H9 (cell line): ENCODE measurements around the gene CAPG. TPM values are rescaled to one million over a fixed set of nuclear protein-coding genes. Genes with fewer than 3 reads are reported as not detected.

Experiments
- DNase-seq: peaks from one replicate; pipeline ENCODE4 v3.0.0-alpha.2; 2017
- H2AFZ ChIP-seq: one replicate; pipeline ENCODE4 v1.6.1; 2013; ENCODE audit warnings: mild to moderate bottlenecking, low read length, control low read depth, moderate library complexity
- H2AK5ac ChIP-seq: 2 replicates; pipeline ENCODE4 v1.6.1; 2013; ENCODE audit warnings: low read length, control low read depth, mixed read lengths; ENCODE audit not compliant: insufficient read length
- H2BK120ac ChIP-seq: one replicate; pipeline ENCODE4 v1.6.1; 2013; ENCODE audit warnings: low read depth, mild to moderate bottlenecking, low read length, control low read depth, inconsistent platforms; ENCODE audit not compliant: poor library complexity, severe bottlenecking
- H2BK12ac ChIP-seq: 2 replicates; pipeline ENCODE4 v1.6.1; 2013; ENCODE audit warnings: low read length, control low read depth, mixed read lengths, low read depth; ENCODE audit not compliant: insufficient read length
- H2BK15ac ChIP-seq: 2 replicates; pipeline ENCODE4 v1.6.1; 2013; ENCODE audit warnings: low read depth, low read length, control low read depth
- H2BK20ac ChIP-seq: one replicate; pipeline ENCODE4 v1.6.1; 2013; ENCODE audit warnings: low read depth, mild to moderate bottlenecking, low read length, control low read depth, inconsistent platforms; ENCODE audit not compliant: poor library complexity, severe bottlenecking
- H2BK5ac ChIP-seq: 2 replicates; pipeline ENCODE4 v1.6.1; 2013; ENCODE audit warnings: low read length, control low read depth, mixed read lengths; ENCODE audit not compliant: insufficient read length
- H3K14ac ChIP-seq: 2 replicates; pipeline ENCODE4 v1.6.1; 2013; ENCODE audit warnings: low read length, control low read depth; ENCODE audit not compliant: insufficient read depth
- H3K18ac ChIP-seq: 2 replicates; pipeline ENCODE4 v1.6.1; 2013; ENCODE audit warnings: low read depth, mild to moderate bottlenecking, mixed read lengths, low read length, control low read depth; ENCODE audit not compliant: insufficient read length
- H3K23ac ChIP-seq: 2 replicates; pipeline ENCODE4 v1.6.1; 2013; ENCODE audit warnings: low read length, control low read depth, mixed read lengths, low read depth; ENCODE audit not compliant: insufficient read length
- H3K23me2 ChIP-seq: 2 replicates; pipeline ENCODE4 v1.6.1; 2013; ENCODE audit warnings: low read depth, mild to moderate bottlenecking, mixed read lengths, low read length, control low read depth; ENCODE audit not compliant: insufficient read length, poor library complexity, severe bottlenecking
- H3K27ac ChIP-seq: 2 replicates; pipeline ENCODE4 v1.5.1; 2013; ENCODE audit warnings: low read length, control low read depth, mixed read lengths, low read depth; ENCODE audit not compliant: insufficient read length
- H3K27me3 ChIP-seq: 2 replicates; pipeline ENCODE4 v1.6.1; 2013; ENCODE audit warnings: low read length, control low read depth, inconsistent platforms; ENCODE audit not compliant: insufficient read depth
- H3K4ac ChIP-seq: 2 replicates; pipeline ENCODE4 v1.6.1; 2013; ENCODE audit warnings: low read depth, mild to moderate bottlenecking, control low read depth, inconsistent platforms, low read length, moderate library complexity
- H3K4me1 ChIP-seq: 2 replicates; pipeline ENCODE4 v1.6.1; 2013; ENCODE audit warnings: low read length, control low read depth, inconsistent platforms; ENCODE audit not compliant: insufficient read depth
- H3K4me2 ChIP-seq: 2 replicates; pipeline ENCODE4 v1.6.1; 2013; ENCODE audit warnings: low read length, control low read depth, mixed read lengths; ENCODE audit not compliant: insufficient read length, insufficient read depth
- H3K56ac ChIP-seq: 2 replicates; pipeline ENCODE4 v1.6.1; 2013; ENCODE audit warnings: low read depth, mild to moderate bottlenecking, mixed read lengths, low read length, control low read depth; ENCODE audit not compliant: insufficient read length
- H3K79me1 ChIP-seq: 2 replicates; pipeline ENCODE4 v1.6.1; 2013; ENCODE audit warnings: low read depth, mild to moderate bottlenecking, moderate library complexity, low read length, control low read depth, inconsistent platforms; ENCODE audit not compliant: insufficient read depth, poor library complexity, severe bottlenecking
- H3K79me2 ChIP-seq: 2 replicates; pipeline ENCODE4 v1.6.1; 2013; ENCODE audit warnings: low read length, control low read depth, inconsistent platforms; ENCODE audit not compliant: insufficient read depth
- H3K9ac ChIP-seq: 2 replicates; pipeline ENCODE4 v1.6.1; 2013; ENCODE audit warnings: low read length, control low read depth, mixed read lengths; ENCODE audit not compliant: insufficient read length; ENCODE audit errors: extremely low read depth
- H3K9me3 ChIP-seq: one replicate; pipeline ENCODE4 v1.6.1; 2013; ENCODE audit warnings: low read depth, low read length, inconsistent platforms; ENCODE audit not compliant: control insufficient read depth
- H3T11ph ChIP-seq: one replicate; pipeline ENCODE4 v1.6.1; 2013; ENCODE audit warnings: mild to moderate bottlenecking, low read length, control low read depth, inconsistent platforms
- H4K20me1 ChIP-seq: one replicate; pipeline ENCODE4 v1.6.1; 2013; ENCODE audit not compliant: control insufficient read depth, insufficient read length, insufficient read depth
- H4K5ac ChIP-seq: 2 replicates; pipeline ENCODE4 v1.6.1; 2013; ENCODE audit warnings: low read depth, mild to moderate bottlenecking, mixed read lengths, low read length, control low read depth; ENCODE audit not compliant: insufficient read length
- H4K8ac ChIP-seq: replicated peaks from 2 replicates; pipeline ENCODE4 v1.6.1; 2013; ENCODE audit warnings: low read length, control low read depth, mixed read lengths, low read depth; ENCODE audit not compliant: insufficient read length
- H4K91ac ChIP-seq: 2 replicates; pipeline ENCODE4 v1.6.1; 2013; ENCODE audit warnings: low read depth, mild to moderate bottlenecking, moderate library complexity, mixed read lengths, low read length, control low read depth; ENCODE audit not compliant: insufficient read length
- H3K27ac Mint-ChIP-seq, 3 experiments: 2 replicates in 2 of 3; 3 replicates in 1 of 3; pipeline ENCODE4 v1.8.0; 2020 to 2021; ENCODE audit warnings: mixed read lengths in 3 of 3, mild to moderate bottlenecking in 1 of 3, moderate library complexity in 1 of 3
- H3K27me3 Mint-ChIP-seq: 2 replicates; pipeline ENCODE4 v1.8.0; 2021; ENCODE audit warnings: low read depth, mild to moderate bottlenecking, moderate library complexity, mixed read lengths
- H3K36me3 Mint-ChIP-seq, 3 experiments: 2 replicates in 2 of 3; 3 replicates in 1 of 3; pipeline ENCODE4 v1.8.0; 2020 to 2021; ENCODE audit warnings: low read depth in 3 of 3, mixed read lengths in 3 of 3; ENCODE audit not compliant: insufficient read depth in 1 of 3
- H3K4me1 Mint-ChIP-seq, 2 experiments: 2 replicates each; pipeline ENCODE4 v1.8.0; 2020; ENCODE audit warnings: mixed read lengths in 2 of 2
- H3K4me3 Mint-ChIP-seq, 2 experiments: 2 replicates in 1 of 2; 3 replicates in 1 of 2; pipeline ENCODE4 v1.8.0; 2020 to 2021; ENCODE audit warnings: mild to moderate bottlenecking in 2 of 2, mixed read lengths in 2 of 2, moderate library complexity in 1 of 2
- H3K9me3 Mint-ChIP-seq, 2 experiments: 2 replicates in 1 of 2; 3 replicates in 1 of 2; pipeline ENCODE4 v1.8.0; 2020; ENCODE audit warnings: mild to moderate bottlenecking in 2 of 2, mixed read lengths in 2 of 2, moderate library complexity in 1 of 2
- WGBS: extraction: QIAGEN DNeasy Blood & Tissue Kit; methylation state at CpG from one replicate; pipeline ENCODE4 v1.1.7; 2013; ENCODE audit warnings: missing lambda C conversion rate, low lambda C conversion rate, mixed read lengths; ENCODE audit not compliant: insufficient read length; ENCODE audit errors: extremely low coverage; 5-methylcytosine and 5-hydroxymethylcytosine counted together
- total RNA-seq: library from RNA; stranded (reverse); gene quantifications from 2 replicates; pipeline ENCODE4 v1.2.1, GENCODE V29; 2021
- TF ChIP-seq, protein P1 (sequence below): fragments of 200-600 bp; sonication (generic); conservative IDR thresholded peaks from 3 replicates; pipeline ENCODE4 v1.8.0; 2021; ENCODE audit warnings: antibody characterized with exemption, mild to moderate bottlenecking

CAPG gene
- total RNA-seq, 1 experiment from 2014 or later = 72.8 TPM

DNA sequence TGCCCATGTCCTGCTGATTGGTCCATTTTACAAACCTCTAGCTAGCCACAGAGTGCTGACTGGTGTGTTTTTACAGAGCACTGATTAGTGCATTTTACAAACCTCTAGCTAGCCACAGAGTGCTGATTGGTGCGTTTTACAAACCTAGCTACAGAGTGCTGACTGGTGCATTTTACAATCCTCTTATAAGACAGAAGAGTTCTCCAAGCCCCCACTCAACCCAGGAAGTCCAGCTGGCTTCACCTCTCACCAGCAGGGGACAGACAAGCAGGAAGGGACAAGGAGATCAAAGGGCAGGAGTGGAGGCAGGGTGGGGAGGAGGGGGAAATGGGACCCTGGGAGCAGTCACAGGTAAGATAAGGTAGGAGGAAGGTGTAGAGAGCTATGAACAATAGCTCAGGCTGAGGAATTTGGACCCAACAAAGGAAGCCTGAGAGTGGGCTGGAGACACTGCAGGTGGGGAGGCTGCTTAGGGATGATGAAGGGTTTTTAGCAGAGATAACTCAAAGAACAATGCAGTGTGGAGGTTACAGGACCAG, 45.5 kb upstream of the CAPG start:
- no peak overlapping the region for H3K23ac ChIP-seq
- no peaks in the 10 kb centered on the region for H3K23me2 ChIP-seq
- peak; percentile 81 for DNase-seq
- no peak overlapping the region for H3K9ac ChIP-seq
- no peak overlapping the region for H3K14ac ChIP-seq
- Mint-ChIP-seq H3K9me3 (peaks cover 0 to 2% of the 10 kb centered on the region in 2 experiments; a peak in 1 of 5 replicates), H3K4me3 (peak overlapping the region; percentile 12 to 32; a peak in 2 of 5 replicates), H3K4me1 (peaks cover 45 to 51% of the 10 kb centered on the region in 2 experiments), H3K27me3 (peaks cover 11% of the 10 kb centered on the region), H3K36me3 (peaks cover 0 to 4% (median 4%) of the 10 kb centered on the region in 3 experiments; a peak in 3 of 7 replicates), H3K27ac (peak overlapping the region; percentile 90 to 94 (median 92))
- H4K91ac ChIP-seq = peak overlapping the region; percentile 19
- no peak overlapping the region for H3K4ac ChIP-seq
- H3K56ac ChIP-seq = no peak overlapping the region
- no peaks in the 10 kb centered on the region for H3K9me3 ChIP-seq
- no peak overlapping the region for H3K4me2 ChIP-seq
- H2BK20ac ChIP-seq = no peak overlapping the region
- WGBS = no CpG with 5 or more reads among the region's 1 CpG
- H2BK5ac ChIP-seq = no peak overlapping the region
- H4K8ac ChIP-seq = no peak overlapping the region
- H2BK15ac ChIP-seq = no peak overlapping the region
- TF ChIP-seq, protein P1, sequence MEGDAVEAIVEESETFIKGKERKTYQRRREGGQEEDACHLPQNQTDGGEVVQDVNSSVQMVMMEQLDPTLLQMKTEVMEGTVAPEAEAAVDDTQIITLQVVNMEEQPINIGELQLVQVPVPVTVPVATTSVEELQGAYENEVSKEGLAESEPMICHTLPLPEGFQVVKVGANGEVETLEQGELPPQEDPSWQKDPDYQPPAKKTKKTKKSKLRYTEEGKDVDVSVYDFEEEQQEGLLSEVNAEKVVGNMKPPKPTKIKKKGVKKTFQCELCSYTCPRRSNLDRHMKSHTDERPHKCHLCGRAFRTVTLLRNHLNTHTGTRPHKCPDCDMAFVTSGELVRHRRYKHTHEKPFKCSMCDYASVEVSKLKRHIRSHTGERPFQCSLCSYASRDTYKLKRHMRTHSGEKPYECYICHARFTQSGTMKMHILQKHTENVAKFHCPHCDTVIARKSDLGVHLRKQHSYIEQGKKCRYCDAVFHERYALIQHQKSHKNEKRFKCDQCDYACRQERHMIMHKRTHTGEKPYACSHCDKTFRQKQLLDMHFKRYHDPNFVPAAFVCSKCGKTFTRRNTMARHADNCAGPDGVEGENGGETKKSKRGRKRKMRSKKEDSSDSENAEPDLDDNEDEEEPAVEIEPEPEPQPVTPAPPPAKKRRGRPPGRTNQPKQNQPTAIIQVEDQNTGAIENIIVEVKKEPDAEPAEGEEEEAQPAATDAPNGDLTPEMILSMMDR = peak; percentile 44; the same call in 2 of the 3 replicates
- no peak overlapping the region for H2AK5ac ChIP-seq
- no peaks in the 10 kb centered on the region for H3K27me3 ChIP-seq
- peak overlapping the region; percentile 45 for H3K18ac ChIP-seq
- no peak overlapping the region for H2AFZ ChIP-seq
- peaks cover 16% of the 10 kb centered on the region; the same call in 1 of the 2 replicates for H3K4me1 ChIP-seq
- no peak overlapping the region for H4K5ac ChIP-seq
- H3T11ph ChIP-seq = no peak overlapping the region
- H3K79me1 ChIP-seq = no peaks in the 10 kb centered on the region
- H3K79me2 ChIP-seq = no peaks in the 10 kb centered on the region
- H2BK120ac ChIP-seq = no peak overlapping the region
- no peak overlapping the region for H3K27ac ChIP-seq
- no peaks in the 10 kb centered on the region for H4K20me1 ChIP-seq
- H2BK12ac ChIP-seq = no peak overlapping the region
